ENCODE results near the gene GLT8D2.

DNA sequence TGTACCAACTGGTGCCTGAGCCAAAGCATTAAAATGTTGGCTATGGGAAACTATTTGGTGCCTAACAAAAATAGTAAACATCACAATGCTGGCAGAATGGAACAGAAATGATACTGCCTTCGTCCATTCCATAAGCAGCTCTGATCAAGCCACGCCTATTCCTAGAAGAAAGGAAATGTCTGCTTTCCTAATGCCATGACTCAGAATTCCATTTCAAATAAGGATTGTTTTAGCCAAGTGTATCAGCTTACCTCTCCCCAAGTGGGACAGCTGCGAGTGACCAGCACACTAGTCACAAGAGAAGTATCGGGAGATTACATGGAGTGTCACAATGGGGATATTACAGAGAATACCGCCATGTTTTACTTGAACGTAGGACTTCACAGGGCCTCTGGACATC lies 38.7 kb downstream of the GLT8D2 start:
- TF ChIP-seq, protein P1, sequence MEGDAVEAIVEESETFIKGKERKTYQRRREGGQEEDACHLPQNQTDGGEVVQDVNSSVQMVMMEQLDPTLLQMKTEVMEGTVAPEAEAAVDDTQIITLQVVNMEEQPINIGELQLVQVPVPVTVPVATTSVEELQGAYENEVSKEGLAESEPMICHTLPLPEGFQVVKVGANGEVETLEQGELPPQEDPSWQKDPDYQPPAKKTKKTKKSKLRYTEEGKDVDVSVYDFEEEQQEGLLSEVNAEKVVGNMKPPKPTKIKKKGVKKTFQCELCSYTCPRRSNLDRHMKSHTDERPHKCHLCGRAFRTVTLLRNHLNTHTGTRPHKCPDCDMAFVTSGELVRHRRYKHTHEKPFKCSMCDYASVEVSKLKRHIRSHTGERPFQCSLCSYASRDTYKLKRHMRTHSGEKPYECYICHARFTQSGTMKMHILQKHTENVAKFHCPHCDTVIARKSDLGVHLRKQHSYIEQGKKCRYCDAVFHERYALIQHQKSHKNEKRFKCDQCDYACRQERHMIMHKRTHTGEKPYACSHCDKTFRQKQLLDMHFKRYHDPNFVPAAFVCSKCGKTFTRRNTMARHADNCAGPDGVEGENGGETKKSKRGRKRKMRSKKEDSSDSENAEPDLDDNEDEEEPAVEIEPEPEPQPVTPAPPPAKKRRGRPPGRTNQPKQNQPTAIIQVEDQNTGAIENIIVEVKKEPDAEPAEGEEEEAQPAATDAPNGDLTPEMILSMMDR (IDR thresholded peaks at IDR 0.05; ENCODE audit: extremely low read depth in 1 of 2, insufficient read depth in 1 of 2, low read depth in 1 of 2, low read length in 2 of 2), result no peak
- TF ChIP-seq POLR2A (IDR thresholded peaks at IDR 0.05; ENCODE audit: low read depth, low read length), result no peak

All from endothelial cell of umbilical vein (primary cell).